GM10847 (cell line): ENCODE data around the gene P2RY4.

Source experiments
- POLR2A ChIP-seq: IDR thresholded peaks from 2 replicates; pipeline ENCODE4 v1.6.1; 2011; ENCODE audit not compliant: insufficient read length; ENCODE audit errors: extremely low read depth

The P2RY4 gene

GRCh38 chrX:70254909-70255308, 5.1 kb downstream of the P2RY4 start:
- TF ChIP-seq POLR2A = no peak

- no peak for TF ChIP-seq POLR2A
Observed at GRCh38 chrX:70254063-70254400, 6.0 kb downstream of the P2RY4 start.

DNA sequence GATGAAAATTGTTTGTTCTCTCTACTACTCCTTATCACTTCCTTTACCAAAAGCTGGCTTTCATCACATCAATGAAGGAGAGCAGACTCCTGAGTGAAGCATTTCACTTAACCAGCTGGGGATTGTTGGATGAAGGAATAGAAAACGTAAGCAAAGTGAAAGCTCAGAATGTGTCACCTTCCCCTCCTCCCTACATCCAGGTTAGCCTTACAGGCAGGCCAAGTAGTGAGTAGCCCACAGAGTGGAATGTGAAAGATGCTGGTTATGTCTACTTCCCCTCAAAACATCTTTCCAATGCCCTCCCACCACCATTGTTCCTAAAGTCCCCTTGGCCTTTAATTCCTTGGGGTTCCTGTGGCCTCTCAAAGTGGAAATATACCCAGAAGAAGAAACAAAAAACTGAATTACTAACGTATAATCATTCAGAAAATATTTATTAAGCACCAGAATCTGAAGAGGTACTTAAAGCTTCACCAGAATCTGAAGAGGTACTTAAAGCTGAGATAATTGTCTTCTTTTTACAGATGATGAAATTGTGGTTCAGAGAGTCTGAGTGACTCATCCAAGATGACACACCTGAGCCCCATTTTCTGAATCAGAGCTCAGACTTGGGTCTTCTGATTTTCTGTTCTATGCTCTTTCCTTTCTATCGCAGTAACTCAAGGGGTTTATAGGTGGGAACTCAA, 6.5 kb downstream of the P2RY4 start:
- no peak for TF ChIP-seq POLR2A

DNA sequence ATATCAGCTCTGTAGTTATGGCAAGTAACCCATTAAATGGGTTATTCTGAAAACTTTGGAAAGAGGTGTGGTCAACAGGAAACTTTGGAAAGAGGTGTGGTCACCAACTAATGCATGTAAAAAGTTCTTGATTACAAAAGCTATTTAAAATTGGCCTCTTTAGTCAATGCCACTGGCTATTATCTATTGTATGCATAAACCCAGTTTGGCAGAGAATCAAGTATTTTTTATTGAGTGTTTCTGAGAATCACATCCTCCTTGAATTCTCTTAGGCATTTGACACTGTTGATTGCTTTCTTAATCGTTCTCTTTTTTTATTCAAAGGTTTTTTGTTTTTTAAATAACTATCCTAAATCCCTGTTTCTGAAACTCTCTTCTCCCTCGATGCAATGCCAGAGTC, 7.5 kb downstream of the P2RY4 start:
- no peak for TF ChIP-seq POLR2A

DNA sequence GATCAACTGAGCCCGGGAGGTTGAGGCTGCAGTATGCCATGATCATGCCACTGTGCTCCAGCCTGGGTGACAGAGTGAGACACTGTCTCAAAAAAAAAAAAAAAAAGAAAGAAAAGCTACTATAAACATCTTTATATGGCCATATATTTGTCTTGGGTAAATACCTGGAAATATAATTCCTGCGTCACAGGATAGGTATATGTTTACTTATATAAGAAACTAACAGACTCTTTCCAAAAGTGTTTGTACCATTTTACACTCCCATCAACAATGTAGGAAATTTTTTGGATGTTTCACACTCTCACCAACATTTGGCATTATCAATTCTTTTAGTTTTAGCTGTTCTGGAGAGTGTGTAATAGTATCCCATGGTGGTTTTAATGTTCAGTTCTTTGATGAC, 12.8 kb downstream of the P2RY4 start:
- no peak for TF ChIP-seq POLR2A

- TF ChIP-seq POLR2A = no peak
Observed at GRCh38 chrX:70244881-70245280, 15.1 kb downstream of the P2RY4 start.

GRCh38 chrX:70241501-70241900, 18.5 kb downstream of the P2RY4 start:
- no peak for TF ChIP-seq POLR2A

GRCh38 chrX:70240751-70241150, 19.3 kb downstream of the P2RY4 start:
- no peak for TF ChIP-seq POLR2A

DNA sequence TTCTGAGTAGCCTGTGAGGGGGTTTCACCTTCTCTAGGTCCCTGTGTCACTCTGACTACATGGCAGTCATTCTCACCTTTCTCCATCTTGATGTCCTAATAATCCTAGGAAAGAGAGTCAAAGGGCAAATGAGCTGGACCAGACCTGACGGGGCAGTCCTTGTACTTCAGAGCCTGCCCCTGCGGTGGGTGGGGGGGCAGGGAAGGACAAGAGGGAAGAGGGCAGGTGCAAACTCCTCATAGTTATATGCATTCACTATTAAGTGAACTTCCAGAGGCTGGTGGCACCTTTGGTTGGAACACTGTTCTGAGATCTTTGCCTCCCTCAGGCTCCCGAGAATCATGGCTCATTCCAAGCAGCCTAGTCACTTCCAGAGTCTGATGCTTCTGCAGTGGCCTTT, 25.6 kb downstream of the P2RY4 start, which contains the start of gene AWAT1:
Gene AWAT1 (plus strand): TSS at position 301 of the 400 bp plus-strand sequence. CDS start 41 bp downstream, at position 342.
- TF ChIP-seq POLR2A = no peak

- no peak for TF ChIP-seq POLR2A
Observed at GRCh38 chrX:70231666-70232065, 28.3 kb downstream of the P2RY4 start.

DNA sequence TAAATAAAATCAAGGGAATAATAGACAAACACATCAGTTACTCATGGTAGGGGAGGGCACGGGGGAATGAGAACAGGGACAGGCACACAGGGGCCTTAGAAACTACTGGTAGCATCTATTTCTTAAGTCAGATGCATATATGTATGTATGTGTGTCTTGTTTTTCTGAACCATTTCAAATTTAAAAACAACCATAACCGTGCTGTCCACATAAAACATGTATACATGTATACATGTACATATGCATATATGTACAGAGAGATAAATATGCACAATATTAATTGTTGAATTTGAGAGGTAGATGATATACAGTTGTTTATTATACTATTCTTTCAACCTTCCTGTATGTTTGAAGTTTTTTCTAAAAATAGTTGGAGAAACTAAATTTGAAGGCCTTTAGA, 33.3 kb downstream of the P2RY4 start:
- TF ChIP-seq POLR2A = no peak

- no peak for TF ChIP-seq POLR2A
Observed at GRCh38 chrX:70226048-70226447, 34.0 kb downstream of the P2RY4 start.

- TF ChIP-seq POLR2A = no peak
Observed at GRCh38 chrX:70219938-70220764, 39.9 kb downstream of the P2RY4 start.

- no peak for TF ChIP-seq POLR2A
Observed at GRCh38 chrX:70208479-70208878, 51.5 kb downstream of the P2RY4 start.
